Endothelial cell of umbilical vein (primary cell): ENCODE measurements around the gene RAB3D. TPM values are rescaled to one million over a fixed set of nuclear protein-coding genes. Genes with fewer than 3 reads are reported as not detected.

Experiments used
- BruUV-seq: library from RNA; stranded (reverse); fragments of 400-500 nt; replicated peaks from 2 replicates; lab custom pipeline; 2021; lab: Mats Ljungman, UMichigan
- CTCF ChIA-PET: fragments of 300-600, 350-600 bp; sonication (Branson Sonifier 250); formaldehyde crosslinking; loops from one replicate; lab custom pipeline; 2021; ENCODE audit warnings: antibody characterized with exemption, inconsistent platforms; lab: Charles Lee
- POLR2A ChIA-PET: fragments of 300-600, 350-600 bp; sonication (Branson Sonifier 250); formaldehyde crosslinking; loops from one replicate; lab custom pipeline; 2021; ENCODE audit warnings: antibody characterized with exemption, inconsistent platforms; lab: Charles Lee
- DNase-seq: peaks from one replicate; pipeline ENCODE4 v3.0.0-alpha.2; 2011; ENCODE audit warnings: low read depth, low spot score
- FAIRE-seq: peaks from 2 replicates; lab custom pipeline; 2011; peaks lifted over from hg19 to GRCh38; lab: Jason Lieb, UNC
- H2AFZ ChIP-seq: 2 replicates; pipeline ENCODE4 v1.6.0; 2012; ENCODE audit warnings: low read depth, low read length, control low read depth, inconsistent platforms
- H3K27ac ChIP-seq: 2 replicates; pipeline ENCODE4 v1.5.1; 2011; ENCODE audit warnings: low read depth, mild to moderate bottlenecking, control low read depth, low read length, moderate library complexity; ENCODE audit not compliant: insufficient read depth
- H3K27me3 ChIP-seq, 2 experiments: 2 replicates each; pipeline versions ENCODE4 v1.6.0 to v1.6.1; 2011; ENCODE audit warnings: low read length in 2 of 2, mixed read lengths in 1 of 2; ENCODE audit not compliant: control insufficient read depth in 2 of 2, insufficient read depth in 2 of 2
- H3K36me3 ChIP-seq, 2 experiments: 2 replicates in 1 of 2; 3 replicates in 1 of 2; pipeline ENCODE4 v1.5.1; 2011; ENCODE audit warnings: low read length in 2 of 2, mild to moderate bottlenecking in 1 of 2, moderate library complexity in 1 of 2; ENCODE audit not compliant: control insufficient read depth in 2 of 2, insufficient read depth in 2 of 2; ENCODE audit errors: extremely low read depth in 1 of 2
- H3K4me1 ChIP-seq: 3 replicates; pipeline ENCODE4 v1.5.1; 2011; ENCODE audit warnings: mild to moderate bottlenecking, low read length; ENCODE audit not compliant: control insufficient read depth, insufficient read depth; ENCODE audit errors: extremely low read depth
- H3K4me2 ChIP-seq: 2 replicates; pipeline ENCODE4 v1.6.1; 2011; ENCODE audit warnings: low read length, control low read depth, mixed read lengths; ENCODE audit not compliant: insufficient read depth
- H3K4me3 ChIP-seq, 3 experiments: fragments of 200-600 bp in 1 of 3; sonication (generic), shearing (Covaris generic) in 1 of 3; replicated peaks in 1 of 3; 2 replicates each; pipeline ENCODE4 v1.5.1; 2011 to 2016; ENCODE audit warnings: control low read depth in 3 of 3, low read length in 3 of 3, mild to moderate bottlenecking in 2 of 3, inconsistent platforms in 1 of 3, low read depth in 1 of 3, moderate library complexity in 1 of 3; ENCODE audit not compliant: insufficient read depth in 1 of 3
- H3K79me2 ChIP-seq: 2 replicates; pipeline ENCODE4 v1.6.0; 2012; ENCODE audit warnings: low read length, inconsistent platforms; ENCODE audit not compliant: control insufficient read depth, insufficient read depth
- H3K9ac ChIP-seq: replicated peaks from 2 replicates; pipeline ENCODE3; 2011; ENCODE audit warnings: low read length, control low read depth; ENCODE audit not compliant: insufficient read depth; ENCODE audit errors: extremely low read depth
- H3K9me1 ChIP-seq: replicated peaks from 3 replicates; pipeline ENCODE4 v1.6.0; 2011; ENCODE audit warnings: mild to moderate bottlenecking, low read length; ENCODE audit not compliant: control insufficient read depth, insufficient read depth; ENCODE audit errors: extremely low read depth
- H3K9me3 ChIP-seq: replicated peaks from 2 replicates; pipeline ENCODE4 v1.5.1; 2012; ENCODE audit warnings: low read length, inconsistent platforms; ENCODE audit not compliant: control insufficient read depth, insufficient read depth
- H4K20me1 ChIP-seq: replicated peaks from 2 replicates; pipeline ENCODE3; 2011; ENCODE audit warnings: mild to moderate bottlenecking, low read length; ENCODE audit not compliant: control insufficient read depth, insufficient read depth; ENCODE audit errors: extremely low read depth
- CTCF ChIP-seq, 2 donors: IDR thresholded peaks; 1 replicate in 1 of 2; 2 replicates in 1 of 2; pipeline ENCODE4 v1.5.1; 2011; ENCODE audit warnings: low read length in 2 of 2, mild to moderate bottlenecking in 2 of 2, moderate library complexity in 2 of 2, control low read depth in 1 of 2, inconsistent platforms in 1 of 2, low read depth in 1 of 2; ENCODE audit not compliant: insufficient read depth in 1 of 2; ENCODE audit errors: extremely low read depth in 1 of 2
- EZH2 ChIP-seq: IDR thresholded peaks from 2 replicates; pipeline ENCODE4 v1.6.1; 2012; ENCODE audit warnings: borderline replicate concordance, low read depth, mild to moderate bottlenecking, moderate library complexity, low read length, inconsistent platforms; ENCODE audit not compliant: severe bottlenecking
- FOS ChIP-seq: IDR thresholded peaks from 2 replicates; pipeline ENCODE4 v1.6.1; 2011; ENCODE audit warnings: mild to moderate bottlenecking, low read length, moderate library complexity, borderline replicate concordance; ENCODE audit not compliant: insufficient read depth
- GATA2 ChIP-seq: IDR thresholded peaks from 2 replicates; pipeline ENCODE4 v1.7.0; 2011; ENCODE audit warnings: low read depth, mild to moderate bottlenecking, moderate library complexity, mixed read lengths, low read length; ENCODE audit not compliant: insufficient read length, insufficient read depth
- JUN ChIP-seq: IDR thresholded peaks from 2 replicates; pipeline ENCODE4 v1.6.1; 2011; ENCODE audit warnings: borderline replicate concordance, low read depth; ENCODE audit not compliant: insufficient read length, insufficient read depth
- MAX ChIP-seq: IDR thresholded peaks from 2 replicates; pipeline ENCODE4 v1.6.1; 2011; ENCODE audit not compliant: insufficient read depth, insufficient read length
- MYC ChIP-seq: IDR thresholded peaks from one replicate; pipeline ENCODE4 v1.6.1; 2011; ENCODE audit warnings: mild to moderate bottlenecking, low read depth, low read length
- POLR2A ChIP-seq: IDR thresholded peaks from 2 replicates; pipeline ENCODE4 v1.6.1; 2012; ENCODE audit warnings: low read depth, mild to moderate bottlenecking, control low read depth, low read length
- POLR2AphosphoS5 ChIP-seq: IDR thresholded peaks from 2 replicates; pipeline ENCODE4 v1.6.1; 2012; ENCODE audit warnings: low read depth, mild to moderate bottlenecking, control low read depth, low read length, moderate library complexity; ENCODE audit not compliant: insufficient read depth
- dilution Hi-C: fragments of 300-500 bp; cut with MboI; formaldehyde crosslinking; loops from one replicate; pipeline ENCODE4 v1.15.0; 2019; ENCODE audit warnings: low sequenced_read_pairs; ENCODE audit not compliant: extremely low pct_ligation_motif_present
- intact Hi-C: fragments of 100-400 bp; cut with micrococcal nuclease; formaldehyde crosslinking; loops from one replicate; pipeline ENCODE4 v1.10.0; 2022
- polyA plus RNA-seq, 4 experiments: library from polyadenylated mRNA; depleted of rRNA in 3 of 4; stranded (reverse) in 3 of 4; unstranded in 1 of 4; fragments of >200 nt; gene quantifications; 2 replicates each; pipeline versions ENCODE4 v1.2.1 to v1.2.3, GENCODE V29; 2011 to 2012; ENCODE audit warnings: missing spikeins in 1 of 4
- total RNA-seq: library from RNA; stranded (reverse); gene quantifications from 2 replicates; pipeline ENCODE4 v1.2.3, GENCODE V29; 2021

RAB3D gene
- total and polyA plus RNA-seq, 2 donors (not counting 3 experiments of a cell fraction or from before 2014, with no cell fraction given) = 35.4 to 48.2 TPM

- Histone ChIP-seq H3K4me3 (peak overlapping the region in 2 of 3 experiments; percentile 1 to 74), H3K36me3 (peaks cover 0 to 2% of the 10 kb centered on the region in 2 experiments), H4K20me1 (no peaks in the 10 kb centered on the region), H3K4me1 (no peaks in the 10 kb centered on the region), H2AFZ (no peak overlapping the region), H3K9ac (no peak overlapping the region), H3K9me3 (no peaks in the 10 kb centered on the region), H3K27me3 (no peaks in the 10 kb centered on the region), H3K4me2 (peak overlapping the region; percentile 0), H3K79me2 (no peaks in the 10 kb centered on the region), H3K27ac (no peak overlapping the region), H3K9me1 (no peaks in the 10 kb centered on the region)
- dilution Hi-C loops = no loop called here
- DNase-seq = no peak
- TF ChIP-seq MAX = no peak
- no peak for TF ChIP-seq MYC
- TF ChIP-seq GATA2 = no peak
- no peak for TF ChIP-seq CTCF (IDR thresholded peaks at IDR 0.05; ENCODE audit: extremely low read depth in 1 of 2, insufficient read depth in 1 of 2, low read depth in 1 of 2, low read length in 2 of 2)
- no peak for TF ChIP-seq POLR2A
- TF ChIP-seq POLR2AphosphoS5 = no peak
- TF ChIP-seq JUN = no peak
- TF ChIP-seq EZH2 = no peak
- no peak for TF ChIP-seq FOS
- ChIA-PET CTCF (interaction anchor here (1.0 kb wide), 1 partner anchor 25 kb away, joined by 3 read pairs; no protein-coding TSS in a partner anchor), POLR2A (no interaction called here)
- intact Hi-C loops = no loop called here
- no peak for FAIRE-seq
- TSS peak; percentile 18 for BruUV-seq
Measured at GRCh38 chr19:11356074-11356397, 16.6 kb upstream of the RAB3D start.
